ENCODE measurements around the gene RIMBP2.

Gene RIMBP2

DNA sequence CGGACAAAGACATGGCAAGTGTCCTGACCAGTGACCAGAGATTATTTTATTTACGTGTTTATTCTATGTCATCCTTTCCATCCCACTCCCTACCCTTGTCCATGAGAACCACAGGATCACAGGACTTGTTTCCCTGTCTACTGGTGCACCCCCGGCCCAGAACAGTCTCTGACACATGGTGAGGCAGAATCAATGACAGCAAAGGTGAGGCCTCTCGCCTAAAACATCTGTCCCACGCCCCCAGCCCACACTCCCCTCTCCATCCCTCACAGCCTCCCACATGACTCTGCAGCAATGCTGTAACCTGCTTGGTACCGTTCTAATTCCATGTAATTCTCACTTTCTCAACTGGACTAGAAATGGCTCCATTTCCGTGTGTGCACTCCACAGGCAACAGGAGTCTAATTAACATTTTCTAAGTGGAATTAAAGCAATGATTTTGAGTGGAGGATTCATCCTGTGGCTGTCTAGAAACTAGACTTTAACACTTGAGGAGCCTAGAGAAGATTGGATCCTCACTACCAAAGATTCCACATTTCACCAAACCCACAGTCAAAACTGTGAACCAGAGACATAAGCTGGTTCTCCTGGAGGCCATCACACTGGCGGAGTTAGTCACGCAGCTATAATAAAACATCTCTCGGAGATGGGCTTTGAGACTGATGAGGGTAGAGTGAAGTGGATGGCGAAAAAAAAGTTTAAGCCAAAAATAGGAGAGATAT is 228.3 kb downstream of the RIMBP2 start:
- Histone ChIP-seq H3K9ac (ENCODE audit: low read length) (no peak overlapping the region), H4K20me1 (ENCODE audit: insufficient read depth, low read length) (no peaks in the 10 kb centered on the region), H3F3A (ENCODE audit: insufficient read depth, low read length) (no peaks in the 10 kb centered on the region), H3K9me2 (ENCODE audit: low read depth, low read length) (no peaks in the 10 kb centered on the region), H3K27me3 (ENCODE audit: insufficient read depth, low read length) (peaks cover 5% of the 10 kb centered on the region; the same call in 1 of the 2 replicates), H2AFZ (ENCODE audit: low read length) (no peak overlapping the region), H3K9me3 (ENCODE audit: low read length) (no peaks in the 10 kb centered on the region), H3K4me3 (ENCODE audit: low read depth, low read length, poor library complexity, severe bottlenecking) (no peak overlapping the region), H3K27ac (ENCODE audit: low read depth, low read length, poor library complexity, severe bottlenecking) (no peak overlapping the region), H3K36me3 (ENCODE audit: insufficient read depth, low read length) (no peaks in the 10 kb centered on the region), H3K4me2 (ENCODE audit: low read length) (no peak overlapping the region), H3K79me2 (ENCODE audit: insufficient read depth, low read length) (no peaks in the 10 kb centered on the region), H3K4me1 (ENCODE audit: insufficient read depth, low read length, severe bottlenecking) (no peaks in the 10 kb centered on the region)
- no peak for TF ChIP-seq EZH2 (IDR thresholded peaks at IDR 0.05; ENCODE audit: borderline replicate concordance, low read length)
- TF ChIP-seq, protein P1, sequence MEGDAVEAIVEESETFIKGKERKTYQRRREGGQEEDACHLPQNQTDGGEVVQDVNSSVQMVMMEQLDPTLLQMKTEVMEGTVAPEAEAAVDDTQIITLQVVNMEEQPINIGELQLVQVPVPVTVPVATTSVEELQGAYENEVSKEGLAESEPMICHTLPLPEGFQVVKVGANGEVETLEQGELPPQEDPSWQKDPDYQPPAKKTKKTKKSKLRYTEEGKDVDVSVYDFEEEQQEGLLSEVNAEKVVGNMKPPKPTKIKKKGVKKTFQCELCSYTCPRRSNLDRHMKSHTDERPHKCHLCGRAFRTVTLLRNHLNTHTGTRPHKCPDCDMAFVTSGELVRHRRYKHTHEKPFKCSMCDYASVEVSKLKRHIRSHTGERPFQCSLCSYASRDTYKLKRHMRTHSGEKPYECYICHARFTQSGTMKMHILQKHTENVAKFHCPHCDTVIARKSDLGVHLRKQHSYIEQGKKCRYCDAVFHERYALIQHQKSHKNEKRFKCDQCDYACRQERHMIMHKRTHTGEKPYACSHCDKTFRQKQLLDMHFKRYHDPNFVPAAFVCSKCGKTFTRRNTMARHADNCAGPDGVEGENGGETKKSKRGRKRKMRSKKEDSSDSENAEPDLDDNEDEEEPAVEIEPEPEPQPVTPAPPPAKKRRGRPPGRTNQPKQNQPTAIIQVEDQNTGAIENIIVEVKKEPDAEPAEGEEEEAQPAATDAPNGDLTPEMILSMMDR (IDR thresholded peaks at IDR 0.05; ENCODE audit: low read length): no peak

DNA sequence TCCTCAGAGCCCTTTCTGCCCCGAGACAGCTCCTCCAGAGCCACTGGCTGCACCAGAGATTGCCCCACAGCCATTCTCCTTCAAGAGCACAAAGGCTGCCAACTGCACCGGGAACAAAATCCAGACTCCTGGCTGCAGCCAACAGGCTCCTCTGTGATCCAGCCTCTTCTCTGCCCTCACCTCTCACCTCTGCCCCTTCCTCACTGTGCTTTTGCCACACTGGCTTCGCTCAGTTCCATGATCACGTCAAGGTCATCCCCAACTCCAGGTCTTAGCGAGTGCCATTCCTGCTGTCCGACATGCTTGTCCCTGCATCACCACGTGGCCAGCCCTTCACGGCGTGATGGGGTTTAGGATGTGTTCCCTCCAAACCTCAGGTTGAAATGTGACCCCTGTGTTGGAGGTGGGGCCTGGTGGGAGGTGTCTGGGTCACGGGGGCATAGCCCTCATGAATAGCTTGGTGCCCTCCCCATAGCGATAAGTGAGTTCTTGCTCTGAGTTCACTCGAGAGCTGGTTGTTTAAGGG is 229.1 kb downstream of the RIMBP2 start:
- H3K4me1 ChIP-seq (ENCODE audit: insufficient read depth, low read length, severe bottlenecking): no peaks in the 10 kb centered on the region
- no peak overlapping the region for H3K9ac ChIP-seq (ENCODE audit: low read length)
- no peak overlapping the region for H3K4me3 ChIP-seq (ENCODE audit: low read depth, low read length, poor library complexity, severe bottlenecking)

DNA sequence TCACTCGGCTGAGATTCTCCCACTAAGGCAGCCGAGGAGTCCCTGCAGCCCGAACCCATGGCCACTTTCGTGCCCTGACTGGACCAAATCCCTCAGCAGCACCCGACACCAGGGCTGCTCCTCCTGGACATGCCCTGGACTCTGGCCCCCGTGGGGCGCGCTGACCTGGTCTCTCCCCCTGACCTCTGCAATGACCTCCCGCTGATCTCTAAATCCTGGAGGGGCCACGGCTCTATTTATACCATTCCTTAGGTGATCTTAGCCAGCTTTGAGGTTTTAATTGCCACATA is 230.0 kb downstream of the RIMBP2 start:
- no peak overlapping the region for H2AFZ ChIP-seq (ENCODE audit: low read length)
- no peak overlapping the region for H3K9ac ChIP-seq (ENCODE audit: low read length)
- H3K9me3 ChIP-seq (ENCODE audit: low read length): no peaks in the 10 kb centered on the region
- no peaks in the 10 kb centered on the region for H3K79me2 ChIP-seq (ENCODE audit: insufficient read depth, low read length)
- peaks cover 5% of the 10 kb centered on the region; the same call in 1 of the 2 replicates for H3K27me3 ChIP-seq (ENCODE audit: insufficient read depth, low read length)
- no peaks in the 10 kb centered on the region for H3K36me3 ChIP-seq (ENCODE audit: insufficient read depth, low read length)
- H3K4me2 ChIP-seq (ENCODE audit: low read length): no peak overlapping the region
- H3K4me1 ChIP-seq (ENCODE audit: insufficient read depth, low read length, severe bottlenecking): no peaks in the 10 kb centered on the region
- no peak for TF ChIP-seq EZH2 (IDR thresholded peaks at IDR 0.05; ENCODE audit: borderline replicate concordance, low read length)
- TF ChIP-seq, protein P1 (IDR thresholded peaks at IDR 0.05; ENCODE audit: low read length): no peak
- H3K27ac ChIP-seq (ENCODE audit: low read depth, low read length, poor library complexity, severe bottlenecking): no peak overlapping the region
- no peaks in the 10 kb centered on the region for H4K20me1 ChIP-seq (ENCODE audit: insufficient read depth, low read length)
- H3K4me3 ChIP-seq (ENCODE audit: low read depth, low read length, poor library complexity, severe bottlenecking): no peak overlapping the region
- H3K9me2 ChIP-seq (ENCODE audit: low read depth, low read length): no peaks in the 10 kb centered on the region
- no peaks in the 10 kb centered on the region for H3F3A ChIP-seq (ENCODE audit: insufficient read depth, low read length)

More for the DNA sequence above, 229.1 kb downstream of the RIMBP2 start:
- H3K27me3 ChIP-seq (ENCODE audit: insufficient read depth, low read length): peaks cover 5% of the 10 kb centered on the region; the same call in 1 of the 2 replicates
- TF ChIP-seq, protein P1 (IDR thresholded peaks at IDR 0.05; ENCODE audit: low read length): no peak
- TF ChIP-seq EZH2 (IDR thresholded peaks at IDR 0.05; ENCODE audit: borderline replicate concordance, low read length): no peak
- H3F3A ChIP-seq (ENCODE audit: insufficient read depth, low read length): no peaks in the 10 kb centered on the region
- H3K36me3 ChIP-seq (ENCODE audit: insufficient read depth, low read length): no peaks in the 10 kb centered on the region
- no peaks in the 10 kb centered on the region for H3K9me3 ChIP-seq (ENCODE audit: low read length)
- H3K79me2 ChIP-seq (ENCODE audit: insufficient read depth, low read length): no peaks in the 10 kb centered on the region
- no peaks in the 10 kb centered on the region for H4K20me1 ChIP-seq (ENCODE audit: insufficient read depth, low read length)
- H3K27ac ChIP-seq (ENCODE audit: low read depth, low read length, poor library complexity, severe bottlenecking): no peak overlapping the region
- no peaks in the 10 kb centered on the region for H3K9me2 ChIP-seq (ENCODE audit: low read depth, low read length)
- H2AFZ ChIP-seq (ENCODE audit: low read length): no peak overlapping the region
- H3K4me2 ChIP-seq (ENCODE audit: low read length): no peak overlapping the region
